H1 (cell line): ENCODE results near the gene RHBDF1. TPM values are rescaled to one million over a fixed set of nuclear protein-coding genes. Genes with fewer than 3 reads are reported as not detected.
A peak's percentile ranks its signal among the peaks of the same experiment; 100 is the strongest.

Experiments used
- BACH1 ChIP-seq: IDR thresholded peaks from 2 replicates; pipeline ENCODE4 v1.6.1; 2012; ENCODE audit warnings: low read length, improper control_type of control experiment
- BCL11A ChIP-seq, 2 experiments: IDR thresholded peaks; one replicate each; pipeline ENCODE4 v1.6.1; 2011; ENCODE audit warnings: low read depth in 2 of 2, low read length in 2 of 2, mild to moderate bottlenecking in 2 of 2
- BRCA1 ChIP-seq: IDR thresholded peaks from 2 replicates; pipeline ENCODE4 v1.6.1; 2012; ENCODE audit warnings: low read depth, low read length, improper control_type of control experiment
- EP300 ChIP-seq, 2 experiments: IDR thresholded peaks; 1 replicate in 1 of 2; 2 replicates in 1 of 2; pipeline ENCODE4 v1.6.1; 2011 to 2012; ENCODE audit warnings: low read depth in 2 of 2, low read length in 2 of 2, mild to moderate bottlenecking in 2 of 2, borderline replicate concordance in 1 of 2, inconsistent platforms in 1 of 2, moderate library complexity in 1 of 2
- GABPA ChIP-seq: IDR thresholded peaks from 2 replicates; pipeline ENCODE4 v1.6.1; 2011; ENCODE audit warnings: mild to moderate bottlenecking, low read length, moderate library complexity, borderline replicate concordance; ENCODE audit not compliant: insufficient read depth
- GTF2F1 ChIP-seq: IDR thresholded peaks from 2 replicates; pipeline ENCODE4 v1.6.1; 2012; ENCODE audit warnings: low read depth, low read length, improper control_type of control experiment, borderline replicate concordance
- HDAC6 ChIP-seq: IDR thresholded peaks from one replicate; pipeline ENCODE4 v1.7.1; 2012; ENCODE audit warnings: low read depth, mild to moderate bottlenecking, inconsistent platforms, low read length, moderate library complexity
- JUN ChIP-seq: IDR thresholded peaks from 2 replicates; pipeline ENCODE4 v1.6.1; 2011; ENCODE audit warnings: low read depth, mild to moderate bottlenecking, improper control_type of control experiment, low read length
- JUND ChIP-seq: IDR thresholded peaks from 2 replicates; pipeline ENCODE4 v1.6.1; 2011; ENCODE audit warnings: mild to moderate bottlenecking, improper control_type of control experiment, low read length
- KDM4A ChIP-seq: IDR thresholded peaks from one replicate; pipeline ENCODE4 v1.7.1; 2012; ENCODE audit warnings: low read depth, mild to moderate bottlenecking, moderate library complexity, low read length, inconsistent platforms; ENCODE audit not compliant: severe bottlenecking
- MAFK ChIP-seq: IDR thresholded peaks from 2 replicates; pipeline ENCODE4 v1.6.1; 2012; ENCODE audit warnings: low read depth, mild to moderate bottlenecking, improper control_type of control experiment, low read length
- POLR2A ChIP-seq, 2 experiments: IDR thresholded peaks; 1 replicate in 1 of 2; 2 replicates in 1 of 2; pipeline ENCODE4 v1.6.1; 2011; ENCODE audit warnings: low read depth in 2 of 2, low read length in 2 of 2, mild to moderate bottlenecking in 2 of 2; ENCODE audit errors: control extremely low read depth in 1 of 2
- POU5F1 ChIP-seq: IDR thresholded peaks from 2 replicates; pipeline ENCODE4 v1.6.1; 2011; ENCODE audit warnings: low read depth, mild to moderate bottlenecking, low read length, moderate library complexity
- SP2 ChIP-seq: IDR thresholded peaks from 2 replicates; pipeline ENCODE4 v1.6.1; 2012; ENCODE audit warnings: mild to moderate bottlenecking, low read length, inconsistent platforms
- SRF ChIP-seq: IDR thresholded peaks from 2 replicates; pipeline ENCODE4 v1.6.1; 2011; ENCODE audit warnings: mild to moderate bottlenecking, low read depth, low read length, moderate library complexity
- TBP ChIP-seq: IDR thresholded peaks from 2 replicates; pipeline ENCODE4 v1.6.1; 2011; ENCODE audit warnings: low read depth, low read length, improper control_type of control experiment
- ZNF274 ChIP-seq: IDR thresholded peaks from 2 replicates; pipeline ENCODE4 v1.7.0; 2012; ENCODE audit warnings: low read length, borderline replicate concordance; ENCODE audit errors: extremely low read depth
- polyA plus RNA-seq, 7 experiments: library from polyadenylated mRNA; depleted of rRNA in 3 of 7; stranded (reverse) in 5 of 7; unstranded in 2 of 7; fragments of >200 nt in 5 of 7; fragments of 200-250 nt in 2 of 7; gene quantifications; 1 replicate in 5 of 7; 2 replicates in 1 of 7; 4 replicates in 1 of 7; pipeline versions ENCODE4 v1.2.1 to v1.2.3, GENCODE V29; 2011 to 2013; ENCODE audit warnings: missing spikeins in 2 of 7, mixed read lengths in 2 of 7
- total RNA-seq: library from RNA; stranded (reverse); fragmentation: NEBNext Ultra II Directional; extraction: Animal tissue kit (Norgen Biotek cat#: 25700); gene quantifications from 2 replicates; pipeline ENCODE4 v1.2.1, GENCODE V29; 2021
- TF ChIP-seq, protein P1 (sequence below): IDR thresholded peaks from 2 replicates; pipeline ENCODE4 v1.6.1; 2011; ENCODE audit warnings: low read length, improper control_type of control experiment

RHBDF1 gene
- total and polyA plus RNA-seq, 2 of the 8 experiments (the other 6 are each of a cell fraction or from before 2014, with no cell fraction given) = 37.4 to 51.6 TPM

DNA sequence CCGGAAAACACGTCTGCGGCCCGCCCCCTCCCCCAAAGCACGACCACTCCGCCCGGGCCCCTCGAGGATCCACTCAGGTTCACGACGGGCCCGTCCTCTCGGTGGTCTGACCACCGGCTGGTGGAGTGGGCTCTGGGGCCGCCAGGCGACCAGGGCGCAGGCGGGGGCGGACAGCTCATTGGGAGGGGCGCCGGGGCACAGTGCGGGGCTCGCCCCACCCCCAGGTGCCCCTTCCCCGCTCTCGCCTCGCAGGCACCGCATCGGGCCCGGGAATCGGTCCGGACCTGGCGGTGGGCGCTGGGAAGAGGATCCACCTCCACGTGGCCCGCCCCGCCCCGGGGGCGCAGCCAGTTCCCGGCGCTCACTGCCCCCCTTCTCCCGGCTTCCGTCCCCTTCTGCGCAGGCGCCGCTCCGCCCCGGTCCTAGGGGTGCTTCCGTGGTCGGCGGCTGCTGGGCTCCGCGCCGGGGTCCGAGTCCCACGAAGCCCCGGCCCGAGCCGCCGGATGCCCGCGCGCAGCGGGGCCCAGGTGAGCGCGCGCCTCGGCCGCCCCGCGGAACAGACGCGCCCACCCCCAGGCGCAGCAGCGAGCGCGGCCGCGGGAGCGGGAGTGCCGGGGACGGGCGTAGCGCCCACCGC lies 5.5 kb upstream of the RHBDF1 start, which contains the start of gene MPG (continued):
- TF ChIP-seq MAFK (no peak), BRCA1 (no peak), SP2 (no peak), GTF2F1 (no peak), GABPA (no peak), POLR2A (IDR thresholded peaks at IDR 0.05; ENCODE audit: control extremely low read depth in 1 of 2, low read depth in 2 of 2, low read length in 2 of 2) (no peak; a peak in 1 of 3 replicates), KDM4A (peak; percentile 56), SRF (no peak), BCL11A (IDR thresholded peaks at IDR 0.05; ENCODE audit: low read depth in 2 of 2, low read length in 2 of 2) (no peak), JUND (no peak), TBP (no peak), BACH1 (no peak; the same call in 1 of the 2 replicates), JUN (no peak), EP300 (IDR thresholded peaks at IDR 0.05; ENCODE audit: borderline replicate concordance in 1 of 2, low read depth in 2 of 2, low read length in 2 of 2) (no peak), HDAC6 (no peak), ZNF274 (no peak), POU5F1 (no peak)
- TF ChIP-seq, protein P1, sequence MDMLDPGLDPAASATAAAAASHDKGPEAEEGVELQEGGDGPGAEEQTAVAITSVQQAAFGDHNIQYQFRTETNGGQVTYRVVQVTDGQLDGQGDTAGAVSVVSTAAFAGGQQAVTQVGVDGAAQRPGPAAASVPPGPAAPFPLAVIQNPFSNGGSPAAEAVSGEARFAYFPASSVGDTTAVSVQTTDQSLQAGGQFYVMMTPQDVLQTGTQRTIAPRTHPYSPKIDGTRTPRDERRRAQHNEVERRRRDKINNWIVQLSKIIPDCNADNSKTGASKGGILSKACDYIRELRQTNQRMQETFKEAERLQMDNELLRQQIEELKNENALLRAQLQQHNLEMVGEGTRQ = 0 out of 2 replicates have a peak, but pooled peaks have one; percentile 9
